Stimulated activated naive CD8-positive, alpha-beta T cell treated with anti-CD3 and anti-CD28 coated beads, Interleukin-15, Interleukin-2, amounts not matched to agents 100 ng/mL and 50 ng/mL, for 24 hours (primary cell): ENCODE measurements around the gene MAPK12.
A peak's percentile ranks its signal among the peaks of the same experiment; 100 is the strongest.

Source experiments
- H3K27ac Mint-ChIP-seq: one replicate; pipeline ENCODE4 v1.8.0; 2021; ENCODE audit warnings: mild to moderate bottlenecking, mixed read lengths
- H3K27me3 Mint-ChIP-seq: one replicate; pipeline ENCODE4 v1.8.0; 2021; ENCODE audit warnings: mixed read lengths
- H3K36me3 Mint-ChIP-seq: one replicate; pipeline ENCODE4 v1.8.0; 2021; ENCODE audit warnings: low read depth, mixed read lengths
- H3K4me1 Mint-ChIP-seq: one replicate; pipeline ENCODE4 v1.8.0; 2021; ENCODE audit warnings: low read depth, mixed read lengths
- H3K4me3 Mint-ChIP-seq: one replicate; pipeline ENCODE4 v1.8.0; 2021; ENCODE audit warnings: mild to moderate bottlenecking, mixed read lengths
- H3K9me3 Mint-ChIP-seq: one replicate; pipeline ENCODE4 v1.8.0; 2021; ENCODE audit warnings: mixed read lengths

MAPK12 gene

GRCh38 chr22:50247748-50248147 lies 13.7 kb downstream of the MAPK12 start:
- H3K36me3 Mint-ChIP-seq = peaks cover 4% of the 10 kb centered on the region
- H3K4me3 Mint-ChIP-seq = no peak overlapping the region
- H3K4me1 Mint-ChIP-seq = peaks cover 28% of the 10 kb centered on the region
- no peaks in the 10 kb centered on the region for H3K27me3 Mint-ChIP-seq
- H3K27ac Mint-ChIP-seq = no peak overlapping the region
- H3K9me3 Mint-ChIP-seq = no peaks in the 10 kb centered on the region

- Mint-ChIP-seq H3K4me1 (peaks cover 41% of the 10 kb centered on the region), H3K27me3 (no peaks in the 10 kb centered on the region), H3K9me3 (no peaks in the 10 kb centered on the region), H3K4me3 (peak overlapping the region; percentile 92), H3K36me3 (peaks cover 4% of the 10 kb centered on the region), H3K27ac (peak overlapping the region; percentile 40)
These were observed 15.0 kb downstream of the MAPK12 start for GRCh38 chr22:50246242-50247175.

GRCh38 chr22:50245214-50246072 lies 16.0 kb downstream of the MAPK12 start:
- no peaks in the 10 kb centered on the region for H3K27me3 Mint-ChIP-seq
- no peaks in the 10 kb centered on the region for H3K9me3 Mint-ChIP-seq
- peak overlapping the region; percentile 97 for H3K27ac Mint-ChIP-seq
- peaks cover 48% of the 10 kb centered on the region for H3K4me1 Mint-ChIP-seq
- H3K36me3 Mint-ChIP-seq = peaks cover 8% of the 10 kb centered on the region
- peak overlapping the region; percentile 92 for H3K4me3 Mint-ChIP-seq

GRCh38 chr22:50244420-50245213 lies 16.9 kb downstream of the MAPK12 start, which contains the start of gene TUBGCP6:
TSS of gene TUBGCP6 (minus strand) at chr22:50245023. CDS start at chr22:50244459, 564 bp downstream.
- Mint-ChIP-seq H3K27ac (peak within 1 kb of the TSS; percentile 97), H3K4me3 (peak within 1 kb of the TSS; percentile 92), H3K9me3 (no peaks in the 10 kb centered on the region), H3K4me1 (peaks cover 40% of the 10 kb centered on the region), H3K27me3 (no peaks in the 10 kb centered on the region), H3K36me3 (peaks cover 8% of the 10 kb centered on the region)

- Mint-ChIP-seq H3K36me3 (peaks cover 8% of the 10 kb centered on the region), H3K27me3 (no peaks in the 10 kb centered on the region), H3K9me3 (no peaks in the 10 kb centered on the region), H3K27ac (peak overlapping the region; percentile 97), H3K4me3 (peak overlapping the region; percentile 92), H3K4me1 (peaks cover 40% of the 10 kb centered on the region)
These were observed 17.6 kb downstream of the MAPK12 start for GRCh38 chr22:50243685-50244419.

GRCh38 chr22:50242406-50242949 lies 19.0 kb downstream of the MAPK12 start:
- Mint-ChIP-seq H3K9me3 (no peaks in the 10 kb centered on the region), H3K27me3 (no peaks in the 10 kb centered on the region), H3K27ac (peak overlapping the region; percentile 43), H3K36me3 (peaks cover 15% of the 10 kb centered on the region), H3K4me3 (peak overlapping the region; percentile 92), H3K4me1 (peaks cover 44% of the 10 kb centered on the region)

GRCh38 chr22:50238755-50239154 lies 22.7 kb downstream of the MAPK12 start:
- Mint-ChIP-seq H3K36me3 (peaks cover 26% of the 10 kb centered on the region), H3K4me3 (no peak overlapping the region), H3K27me3 (no peaks in the 10 kb centered on the region), H3K9me3 (no peaks in the 10 kb centered on the region), H3K4me1 (peaks cover 38% of the 10 kb centered on the region), H3K27ac (no peak overlapping the region)

GRCh38 chr22:50236731-50237409 lies 24.6 kb downstream of the MAPK12 start:
- peaks cover 20% of the 10 kb centered on the region for H3K4me1 Mint-ChIP-seq
- peaks cover 39% of the 10 kb centered on the region for H3K36me3 Mint-ChIP-seq
- no peak overlapping the region for H3K27ac Mint-ChIP-seq
- H3K4me3 Mint-ChIP-seq = no peak overlapping the region
- H3K27me3 Mint-ChIP-seq = no peaks in the 10 kb centered on the region
- no peaks in the 10 kb centered on the region for H3K9me3 Mint-ChIP-seq

GRCh38 chr22:50233223-50233622 lies 28.3 kb downstream of the MAPK12 start:
- H3K4me1 Mint-ChIP-seq = peaks cover 10% of the 10 kb centered on the region
- H3K4me3 Mint-ChIP-seq = no peak overlapping the region
- peaks cover 40% of the 10 kb centered on the region for H3K36me3 Mint-ChIP-seq
- no peaks in the 10 kb centered on the region for H3K27me3 Mint-ChIP-seq
- H3K27ac Mint-ChIP-seq = no peak overlapping the region
- H3K9me3 Mint-ChIP-seq = no peaks in the 10 kb centered on the region

- Mint-ChIP-seq H3K9me3 (no peaks in the 10 kb centered on the region), H3K36me3 (peaks cover 34% of the 10 kb centered on the region), H3K27ac (no peak overlapping the region), H3K4me1 (peaks cover 5% of the 10 kb centered on the region), H3K4me3 (no peak overlapping the region), H3K27me3 (no peaks in the 10 kb centered on the region)
These were observed 28.9 kb downstream of the MAPK12 start for GRCh38 chr22:50232481-50233151.

GRCh38 chr22:50229370-50229769 lies 32.1 kb downstream of the MAPK12 start:
- no peaks in the 10 kb centered on the region for H3K27me3 Mint-ChIP-seq
- peaks cover 33% of the 10 kb centered on the region for H3K36me3 Mint-ChIP-seq
- no peaks in the 10 kb centered on the region for H3K9me3 Mint-ChIP-seq
- no peaks in the 10 kb centered on the region for H3K4me1 Mint-ChIP-seq
- H3K4me3 Mint-ChIP-seq = no peak overlapping the region
- H3K27ac Mint-ChIP-seq = no peak overlapping the region

- Mint-ChIP-seq H3K36me3 (peaks cover 31% of the 10 kb centered on the region), H3K9me3 (no peaks in the 10 kb centered on the region), H3K27ac (no peak overlapping the region), H3K27me3 (no peaks in the 10 kb centered on the region), H3K4me1 (no peaks in the 10 kb centered on the region), H3K4me3 (no peak overlapping the region)
These were observed 33.1 kb downstream of the MAPK12 start for GRCh38 chr22:50228366-50228765.
